GM21737 (cell line): ENCODE data around the gene MEG3.

Experiments
- ATAC-seq: cut with Tn5 transposase; IDR thresholded peaks from one replicate; pipeline ENCODE4 v1.9.1; 2021; ENCODE audit warnings: mild to moderate bottlenecking, moderate library complexity; ENCODE audit not compliant: unreplicated experiment

Gene MEG3

DNA sequence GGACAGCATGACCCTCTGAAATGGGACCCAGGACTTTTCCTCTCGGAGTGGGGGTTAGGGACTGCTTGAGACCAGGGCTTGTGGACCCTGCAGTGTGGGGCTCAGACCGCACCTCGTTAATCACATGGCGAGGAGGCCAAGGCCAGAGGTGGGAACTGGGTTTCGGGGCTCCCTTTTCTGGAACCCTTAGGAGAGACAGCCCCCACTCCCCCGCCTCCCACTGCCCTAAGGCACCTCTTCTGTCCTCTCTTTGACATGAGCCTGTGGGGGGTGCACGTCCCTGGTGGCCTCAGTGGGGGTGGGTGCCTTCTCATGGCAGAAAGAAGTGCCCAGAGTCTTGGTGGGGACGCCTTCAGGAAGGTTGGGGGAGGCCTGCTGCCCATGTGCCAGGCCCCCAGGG is 53.3 kb downstream of the MEG3 start:
- ATAC-seq: no peak

DNA sequence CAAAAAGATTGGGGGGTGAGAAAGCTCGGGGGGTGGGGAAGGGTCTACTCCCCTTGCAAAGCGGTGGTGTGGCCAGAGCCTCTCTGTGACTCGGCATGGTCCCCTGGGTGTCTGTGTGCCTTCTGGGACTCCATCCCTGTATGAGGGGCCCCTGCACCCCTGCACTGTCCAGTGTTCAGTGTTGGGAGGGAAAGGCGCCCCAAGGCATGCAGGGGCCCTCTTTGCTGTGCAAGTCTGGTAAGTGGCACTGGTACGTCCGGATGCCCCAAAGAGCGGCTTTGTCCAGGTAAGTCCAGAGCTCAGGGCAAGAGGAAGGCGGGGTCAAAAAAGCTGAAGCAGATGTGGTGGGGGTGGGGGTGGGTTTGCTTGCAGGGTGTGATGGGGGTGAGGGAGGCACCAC is 53.9 kb downstream of the MEG3 start:
- no peak for ATAC-seq

DNA sequence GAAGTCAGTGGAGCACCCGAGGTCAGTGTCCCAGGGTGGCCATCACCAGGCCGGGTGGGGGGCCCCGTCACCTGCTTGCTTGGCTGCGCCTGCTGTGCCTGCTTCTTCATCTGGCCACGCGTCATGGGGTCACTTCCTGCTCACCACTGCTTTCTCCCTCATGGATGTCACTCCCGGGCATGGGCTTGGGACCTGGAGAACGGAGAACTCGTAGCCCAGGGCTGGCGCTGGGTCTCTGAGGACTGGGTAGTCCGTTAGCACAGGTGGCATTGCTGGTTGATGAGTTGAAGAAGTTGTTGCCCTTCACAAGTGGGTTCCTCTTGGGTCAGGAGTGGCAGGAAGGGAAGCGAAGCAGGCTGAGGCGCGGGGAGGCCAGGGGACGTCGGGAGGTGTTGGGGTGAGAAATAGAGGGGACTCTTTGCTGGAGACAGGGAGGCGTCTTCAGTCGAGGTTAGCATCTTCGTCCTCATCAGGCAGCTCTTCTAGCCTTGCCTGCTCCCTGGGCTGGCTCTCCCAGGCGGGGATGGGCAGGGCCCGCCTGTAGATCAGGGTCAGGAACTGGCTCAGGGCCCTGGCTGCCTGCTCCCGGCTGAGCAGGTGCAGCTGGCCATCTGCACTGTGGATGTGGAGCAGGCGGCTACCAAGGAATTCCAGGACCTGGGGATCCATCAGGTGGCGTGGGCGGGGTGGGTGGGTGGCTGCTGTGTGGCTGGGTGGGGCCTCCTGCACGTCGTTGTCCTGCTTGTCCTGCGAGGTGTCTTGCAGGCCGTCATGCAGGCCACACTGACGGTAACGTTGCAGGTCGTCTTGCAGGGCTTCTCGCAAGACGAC is 54.6 kb downstream of the MEG3 start:
- no peak for ATAC-seq

DNA sequence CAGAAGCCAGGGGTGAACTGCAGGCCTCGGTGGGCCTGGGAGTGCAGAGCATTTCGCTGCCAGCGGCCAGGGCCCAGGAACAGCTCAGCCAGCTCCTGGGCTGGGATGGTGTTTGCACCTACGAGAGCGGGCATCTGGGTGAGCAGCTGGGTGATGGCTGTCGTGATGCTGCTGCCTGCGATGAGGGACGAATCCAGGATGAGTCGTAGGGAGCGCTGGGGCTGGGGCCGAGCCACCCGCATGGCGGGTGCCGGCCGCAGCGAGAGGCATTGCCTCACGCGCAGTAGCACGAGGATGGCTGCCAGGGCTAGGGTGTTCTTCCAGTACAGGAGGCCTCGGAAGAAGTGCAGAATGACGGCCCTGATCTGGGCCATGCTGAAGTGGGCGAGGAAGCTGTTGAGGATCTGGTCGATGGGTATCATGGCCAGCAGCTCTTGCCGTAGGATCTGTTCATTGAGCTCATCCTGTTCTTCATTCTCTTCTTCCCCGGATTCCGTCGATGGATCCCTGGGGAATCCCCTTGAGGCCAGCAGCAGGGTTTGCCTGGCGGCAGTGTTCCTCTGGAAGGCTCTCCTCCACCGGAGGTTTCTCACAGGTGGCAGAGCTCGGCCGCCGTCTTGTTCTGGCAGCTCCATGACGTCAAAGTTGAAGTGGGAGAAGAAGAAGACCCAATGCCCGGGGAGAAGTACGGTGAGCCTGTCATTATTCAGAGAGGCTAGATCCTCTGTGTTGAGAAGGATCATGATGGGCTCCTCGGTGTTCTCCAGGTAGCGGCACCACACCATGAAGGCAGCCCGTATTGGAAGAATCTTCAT is 55.5 kb downstream of the MEG3 start:
- ATAC-seq: no peak

DNA sequence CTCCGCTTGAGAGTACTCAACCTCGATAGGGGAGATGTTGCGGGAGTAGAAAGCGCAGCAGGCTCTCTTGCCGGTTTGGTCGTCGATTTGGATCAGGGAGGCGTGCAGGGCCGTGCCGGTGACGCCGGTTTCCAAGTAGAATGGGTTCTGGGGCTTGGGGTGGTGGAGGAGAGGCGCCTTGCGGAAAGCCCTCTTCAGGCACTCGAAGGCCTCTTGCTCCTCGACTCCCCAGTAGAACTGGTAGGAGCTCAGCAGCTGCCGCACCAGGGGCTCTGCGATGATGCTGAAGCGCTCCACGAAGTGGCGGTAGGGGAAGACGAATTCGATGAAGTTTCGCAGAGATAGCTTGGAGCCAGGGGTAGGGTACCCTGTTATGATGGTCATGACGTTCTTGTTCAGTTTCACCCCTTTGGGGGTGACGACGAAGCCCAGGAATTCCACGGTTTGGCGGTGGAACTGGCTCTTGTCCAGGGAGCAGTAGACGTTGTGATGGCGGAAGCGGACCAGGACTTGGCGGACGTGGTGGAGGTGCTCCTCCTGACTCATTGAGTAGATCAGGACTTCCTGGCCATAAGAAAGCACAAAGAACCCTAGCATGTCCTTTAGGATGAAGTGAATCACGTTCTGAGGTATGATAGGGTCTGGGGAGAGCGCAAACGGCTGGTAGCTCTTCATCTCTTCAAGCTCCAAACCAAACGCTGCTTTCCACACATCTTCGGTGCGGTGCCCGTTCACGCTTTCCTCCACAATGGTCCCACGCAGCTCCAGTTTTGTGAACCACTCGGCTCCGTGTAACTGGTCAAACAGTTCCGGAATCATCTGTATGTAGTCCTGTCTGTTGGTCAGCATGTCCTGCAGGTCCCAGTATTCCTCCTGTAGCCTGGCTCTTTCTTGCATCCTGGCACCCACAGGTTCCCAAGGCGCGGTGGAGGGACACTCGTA is 56.4 kb downstream of the MEG3 start:
- ATAC-seq: no peak

DNA sequence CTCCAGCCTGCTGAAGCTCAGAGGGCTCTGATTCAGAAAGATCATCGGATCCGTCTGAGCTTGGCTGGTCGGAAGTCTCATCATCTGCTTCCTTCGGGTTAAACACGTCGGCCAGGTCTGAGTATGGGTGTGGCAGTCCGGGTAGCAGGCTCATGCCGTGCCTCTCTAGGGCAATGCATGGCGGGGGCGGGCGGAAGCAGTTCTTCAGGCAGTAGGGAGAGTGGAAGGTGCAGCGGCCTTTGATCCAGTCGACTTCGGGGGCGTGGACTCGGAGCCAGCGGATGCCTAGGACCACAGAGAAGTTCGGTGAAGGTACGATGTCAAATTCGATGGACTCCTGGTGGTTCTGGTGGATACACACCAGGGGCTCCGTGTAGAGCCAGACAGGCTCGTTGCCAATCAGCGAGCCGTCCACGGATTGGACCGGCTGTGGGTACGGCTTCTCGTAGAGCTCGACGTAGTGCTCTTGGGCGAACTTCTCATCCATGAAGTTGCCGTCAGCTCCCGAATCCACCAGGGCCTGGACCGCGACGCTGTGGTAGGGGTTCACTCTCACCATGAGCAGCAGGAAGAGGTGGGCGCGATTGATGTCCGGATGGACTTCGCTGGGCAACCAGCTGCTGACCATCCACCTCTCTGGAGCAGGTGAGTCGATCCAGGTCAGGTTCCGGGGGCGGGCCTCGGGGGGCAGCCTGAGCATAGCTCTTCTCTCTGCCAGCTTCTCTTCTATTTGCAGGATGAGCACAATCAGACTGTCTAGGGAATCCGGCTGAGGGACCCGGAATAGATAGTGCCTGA is 57.3 kb downstream of the MEG3 start:
- no peak for ATAC-seq

DNA sequence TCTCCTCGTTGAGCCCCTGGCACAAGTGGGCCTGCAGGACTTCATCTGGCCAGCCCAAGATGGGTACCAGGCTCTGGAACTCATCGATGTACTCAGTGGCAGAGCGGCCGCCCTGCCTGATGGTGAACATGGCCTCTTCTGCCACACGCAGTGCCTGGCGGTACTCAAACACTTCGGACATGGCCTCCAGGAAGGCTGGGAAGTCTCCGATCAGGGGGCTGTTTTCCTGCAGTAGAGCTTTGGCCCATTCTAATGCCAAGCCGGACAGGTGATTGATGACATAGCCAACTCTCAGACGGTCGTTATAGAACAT is 57.8 kb downstream of the MEG3 start:
- no peak for ATAC-seq

DNA sequence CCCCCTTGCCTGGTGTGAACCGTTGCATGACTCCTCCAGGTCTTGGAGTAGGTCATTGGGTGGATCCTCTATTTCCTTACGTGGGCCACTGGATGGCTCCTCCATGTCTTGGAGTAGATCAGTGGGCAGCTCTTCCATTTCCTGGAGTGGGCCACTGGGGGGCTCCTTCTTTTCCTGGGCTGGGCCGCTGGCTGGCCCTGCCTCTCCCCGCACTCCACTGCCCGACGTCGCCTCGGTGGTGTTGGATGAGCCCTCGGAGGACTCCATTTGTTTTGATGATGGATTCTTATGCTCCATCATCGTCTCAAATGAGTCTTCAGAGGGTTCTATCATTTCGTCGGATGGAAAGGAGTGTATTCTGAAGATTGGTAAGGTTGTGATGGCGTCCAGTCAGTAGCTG is 58.5 kb downstream of the MEG3 start:
- ATAC-seq: no peak

DNA sequence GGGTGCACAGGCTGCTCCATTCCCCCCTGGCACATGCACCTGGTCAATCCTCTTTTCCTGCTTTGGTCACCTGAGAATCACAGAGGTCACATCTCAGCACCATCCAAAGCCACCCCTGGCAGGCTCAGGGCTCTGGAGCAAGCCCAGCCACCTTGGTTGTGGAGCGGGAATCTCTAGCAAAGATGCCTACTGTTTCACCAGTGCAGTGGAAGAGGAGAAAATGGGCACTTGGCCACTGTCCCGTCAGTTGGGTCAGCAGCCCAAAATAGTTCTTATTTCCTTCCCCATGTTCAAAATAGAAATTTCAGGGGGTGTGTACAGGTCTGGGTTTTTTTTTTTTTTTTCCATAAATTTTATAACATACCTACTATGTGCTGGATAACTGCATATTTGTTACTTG is 59.3 kb downstream of the MEG3 start:
- no peak for ATAC-seq

DNA sequence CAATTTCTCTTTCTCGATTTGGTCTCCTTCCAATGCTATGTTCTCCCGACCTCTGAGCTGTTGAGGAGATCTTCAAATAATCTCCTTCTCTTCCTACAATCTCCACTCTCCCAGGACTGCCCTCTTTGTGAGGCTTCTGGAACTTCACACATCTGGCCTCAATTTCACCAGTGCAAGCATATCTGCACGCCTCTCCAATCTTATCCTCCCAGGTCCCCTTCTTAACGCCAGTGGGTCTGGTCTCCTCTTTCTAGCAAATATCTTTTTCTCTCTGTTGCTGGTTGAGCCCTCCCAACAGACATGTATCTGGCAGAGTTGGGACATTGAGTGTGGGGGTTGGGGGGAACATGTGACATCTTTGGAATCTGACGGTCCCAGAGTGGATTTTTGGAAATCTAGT is 59.7 kb downstream of the MEG3 start:
- no peak for ATAC-seq

DNA sequence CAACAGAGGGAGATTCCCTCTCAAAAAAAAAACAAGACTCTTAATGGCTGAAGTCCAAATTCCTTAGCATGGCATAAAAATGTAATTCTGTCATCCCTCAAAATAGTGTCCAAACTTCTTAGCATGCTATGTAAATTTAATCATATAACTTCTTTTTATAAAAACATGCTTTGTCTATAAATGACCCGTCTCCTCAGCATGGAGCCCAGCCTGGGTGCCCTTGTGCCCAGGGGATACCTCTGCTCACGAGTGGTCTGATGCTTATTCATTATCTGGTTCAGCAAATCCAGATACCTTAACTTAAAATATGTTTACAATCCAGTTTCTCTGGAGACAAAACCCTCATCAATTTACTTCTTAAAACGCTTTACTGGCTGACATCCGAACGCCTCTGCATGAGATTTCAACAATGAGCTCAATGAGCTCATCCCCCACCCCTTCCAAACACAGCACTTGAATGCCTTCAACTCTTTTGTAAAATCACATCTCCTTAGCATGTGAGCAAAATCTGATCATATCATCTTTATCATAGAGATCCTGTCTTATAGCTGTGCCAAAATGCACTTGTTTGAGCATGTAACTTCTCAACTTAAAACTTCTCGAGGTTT is 61.9 kb downstream of the MEG3 start:
- ATAC-seq: no peak

DNA sequence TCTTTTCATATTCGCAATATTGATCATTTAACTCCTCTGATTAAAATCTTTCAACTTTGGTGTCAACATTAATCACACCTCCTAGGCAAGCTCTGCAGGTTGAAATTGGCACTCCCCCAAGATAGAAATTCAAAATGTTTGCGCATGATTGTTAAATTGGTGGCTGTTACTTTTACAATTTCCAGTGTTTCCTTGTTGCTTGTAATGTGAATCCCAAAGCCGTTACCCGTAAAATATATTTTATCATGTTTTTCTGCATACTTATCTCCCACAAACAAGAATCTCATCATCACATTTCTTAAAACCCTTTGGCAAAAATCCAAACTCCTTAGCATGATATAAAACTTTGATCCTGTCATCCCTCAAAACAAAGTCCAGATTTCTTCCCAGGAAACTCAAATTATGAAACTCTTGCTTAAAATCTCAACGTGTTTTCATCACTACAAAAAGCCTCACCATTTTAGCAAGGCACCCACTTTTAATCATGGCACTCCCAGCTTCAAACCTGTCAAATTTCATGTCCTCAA is 62.9 kb downstream of the MEG3 start:
- ATAC-seq: no peak

DNA sequence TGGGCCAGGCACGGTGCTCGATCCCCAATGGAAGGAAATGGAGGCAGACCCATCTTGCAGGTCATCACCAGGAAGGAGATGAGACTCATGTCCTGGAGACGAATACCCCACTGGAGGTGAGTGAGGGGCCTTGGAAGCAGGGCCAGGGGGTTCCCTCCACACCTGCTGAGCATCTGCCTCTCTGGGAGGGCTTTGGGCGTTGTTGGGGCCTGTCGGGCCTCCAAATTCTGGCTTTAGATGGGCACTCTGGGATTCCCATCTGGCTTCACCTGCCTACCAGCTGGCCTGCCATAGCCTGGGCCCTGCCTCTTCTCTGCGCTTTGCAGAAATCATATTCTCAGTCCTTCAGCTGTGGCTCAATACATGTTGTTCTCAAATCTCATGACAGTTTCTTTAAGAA is 63.7 kb downstream of the MEG3 start:
- ATAC-seq: no peak

DNA sequence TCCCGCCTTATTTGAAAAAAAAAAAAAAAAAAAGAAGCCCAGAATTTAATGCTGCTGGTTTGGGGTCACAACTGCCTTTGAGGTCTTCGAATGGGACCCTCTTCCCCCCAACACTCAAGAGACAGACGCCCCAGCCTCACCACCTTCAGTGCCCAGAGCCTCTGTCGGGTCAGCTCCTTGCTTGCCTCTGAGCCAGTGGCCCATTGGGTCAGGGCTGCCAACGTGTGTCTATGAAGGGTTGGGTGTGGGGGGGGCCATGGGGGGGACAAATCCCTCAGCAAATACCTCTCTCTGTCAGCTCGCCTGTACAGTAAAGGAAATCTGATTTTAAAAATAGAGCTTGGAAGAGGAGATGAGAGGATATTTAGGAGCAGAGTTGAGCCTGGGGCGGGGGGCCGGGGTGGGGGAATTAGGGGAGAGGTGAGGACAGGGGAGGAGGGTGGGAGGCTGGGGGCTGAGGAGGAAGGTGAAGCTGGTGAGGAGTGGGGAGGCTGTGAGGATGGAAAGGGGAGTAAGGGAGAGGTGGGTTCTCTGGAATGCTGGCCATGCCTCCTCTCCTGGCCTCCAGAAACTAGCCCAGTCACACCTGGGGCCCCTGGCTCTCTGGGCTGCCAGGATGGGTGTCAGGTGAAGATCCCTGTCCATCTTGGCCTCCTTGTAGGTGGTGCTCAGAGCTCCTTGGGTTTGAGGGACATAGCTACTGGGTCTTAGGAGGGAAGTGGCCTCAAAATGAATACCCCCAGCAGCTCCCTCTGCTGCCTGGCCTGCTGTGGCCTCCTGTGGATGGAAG is 64.3 kb downstream of the MEG3 start:
- no peak for ATAC-seq

DNA sequence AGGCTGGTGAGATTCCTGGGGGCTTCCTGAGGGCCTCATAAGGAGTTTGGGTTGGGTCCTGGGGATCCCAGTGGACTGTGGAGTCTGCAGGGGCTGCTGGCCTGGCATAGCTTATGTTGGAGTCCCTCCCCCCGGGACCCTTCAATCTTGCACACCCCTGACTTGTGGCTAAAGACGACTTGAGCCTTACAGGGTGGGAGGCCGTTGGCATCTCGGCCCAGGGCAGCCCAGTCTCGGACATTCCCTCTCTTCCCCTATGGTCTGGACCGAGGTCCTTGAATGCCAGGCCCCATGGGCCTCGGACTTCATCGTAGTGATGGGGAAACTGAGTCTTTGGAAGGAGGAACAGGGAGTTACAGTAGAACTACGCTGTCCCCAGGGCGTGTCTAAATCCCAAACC is 65.1 kb downstream of the MEG3 start:
- no peak for ATAC-seq

DNA sequence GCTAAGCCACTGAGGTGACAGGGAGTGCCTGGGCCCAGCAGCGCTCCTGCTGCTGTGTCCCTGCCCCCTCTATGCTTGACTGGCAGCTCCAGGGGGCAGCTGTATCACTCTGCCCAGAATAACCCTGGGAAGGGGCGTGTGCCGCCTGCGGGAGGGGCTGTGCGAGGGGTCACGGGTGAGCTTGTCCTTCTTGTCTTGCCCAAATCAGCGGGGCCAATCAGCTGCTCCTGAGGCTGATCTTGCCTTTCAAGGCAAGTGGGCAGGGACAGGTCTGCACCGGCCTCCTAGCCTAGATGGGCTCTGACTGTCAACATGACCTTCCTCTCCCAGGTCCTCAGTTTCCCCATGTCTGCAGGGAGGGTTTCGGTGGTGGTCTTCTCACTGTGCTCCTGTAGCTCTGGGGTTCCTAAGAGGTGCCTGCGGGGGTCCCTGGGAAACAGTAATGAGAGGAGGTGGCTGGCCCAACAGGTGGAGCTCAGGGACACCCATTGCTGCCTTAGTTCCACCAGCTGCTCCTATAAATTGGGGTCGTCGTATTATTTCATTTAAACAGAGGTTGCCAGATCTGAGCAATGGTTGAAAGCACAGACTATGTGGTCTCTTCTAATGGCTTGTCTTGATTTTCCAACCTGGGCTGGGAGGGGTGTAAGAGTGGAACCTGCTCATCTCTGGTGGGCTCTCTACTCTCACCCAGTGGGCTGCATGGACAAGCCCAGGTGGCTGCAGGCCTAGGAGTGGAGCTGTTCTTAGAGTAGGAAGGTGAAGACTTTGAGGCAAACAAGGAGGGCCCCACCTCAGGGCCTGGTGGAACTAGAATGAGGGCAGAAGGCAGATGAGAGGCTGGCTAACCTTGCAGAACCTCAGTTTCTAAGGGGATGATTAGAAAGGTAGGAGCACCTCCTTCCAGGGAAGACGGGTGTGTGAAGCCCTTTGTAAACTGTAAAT is 65.9 kb downstream of the MEG3 start:
- ATAC-seq: no peak

DNA sequence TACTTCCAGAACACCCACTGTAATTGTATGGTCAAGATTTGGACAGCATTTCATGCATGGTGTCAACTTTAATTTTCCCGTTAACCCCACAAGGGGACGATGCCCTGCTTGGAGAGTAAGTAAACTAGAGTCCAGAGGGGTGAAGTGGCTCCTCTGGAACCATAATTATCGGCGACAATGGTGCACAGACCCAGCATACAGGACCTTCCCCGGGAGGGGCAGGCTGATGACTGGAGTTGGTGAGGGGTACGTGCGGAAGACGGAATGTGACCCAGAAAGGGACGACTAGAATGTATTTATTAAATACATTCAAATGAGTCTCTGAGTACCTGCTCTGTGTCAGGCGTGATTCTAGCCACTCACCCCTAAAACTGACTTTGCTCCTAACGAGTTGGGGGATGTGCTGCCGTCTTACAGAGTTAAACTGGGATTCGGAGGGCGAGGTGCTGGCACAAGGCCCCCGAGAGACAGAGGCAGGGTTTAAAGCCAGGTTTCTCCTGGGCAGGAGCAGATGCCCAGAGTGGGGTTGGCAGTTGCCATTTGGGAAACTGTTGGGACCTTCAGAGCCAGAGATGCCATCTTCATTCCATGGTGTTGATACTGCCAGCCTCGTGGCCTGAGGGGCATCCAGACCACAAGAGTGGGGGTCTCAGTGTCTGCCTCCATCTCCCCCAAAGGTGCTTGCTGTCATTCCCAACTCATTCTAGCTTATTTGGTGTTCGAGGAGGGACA is 66.7 kb downstream of the MEG3 start:
- no peak for ATAC-seq
